Stimulated activated CD8-positive, alpha-beta memory T cell treated with anti-CD3 and anti-CD28 coated beads, Interleukin-7, amount 100 ng/mL, for 1 hour (primary cell): ENCODE data around the gene TAF4B.
"Not testable (repeated sequence)": the region's sequence is repeated elsewhere in the genome, so short reads cannot be mapped to it uniquely, and the experiment has no call there.

Experiments
- DNase-seq, 2 donors: peaks; one replicate each; pipeline ENCODE4 v3.0.0-alpha.2; 2020; ENCODE audit warnings: low read depth in 2 of 2

TAF4B gene

DNA sequence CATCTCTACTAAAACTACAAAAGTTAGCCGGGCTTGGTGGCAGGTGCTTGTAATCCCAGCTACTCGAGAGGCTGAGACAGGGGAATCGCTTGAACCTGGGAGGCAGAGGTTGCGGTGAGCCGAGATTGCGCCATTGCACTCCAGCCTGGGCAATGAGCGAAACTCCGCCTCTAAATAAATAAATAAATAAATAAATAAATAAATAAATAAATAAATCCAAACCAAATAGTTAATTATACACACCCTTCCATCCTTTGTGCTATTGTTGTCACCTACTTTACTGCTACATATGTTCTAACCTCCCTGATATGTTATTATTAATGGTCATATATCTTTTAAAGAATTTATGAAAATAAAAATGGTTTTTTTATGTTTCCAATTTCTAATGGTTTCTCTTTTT is 155.3 kb downstream of the TAF4B start:
- DNase-seq = not testable (repeated sequence)

DNA sequence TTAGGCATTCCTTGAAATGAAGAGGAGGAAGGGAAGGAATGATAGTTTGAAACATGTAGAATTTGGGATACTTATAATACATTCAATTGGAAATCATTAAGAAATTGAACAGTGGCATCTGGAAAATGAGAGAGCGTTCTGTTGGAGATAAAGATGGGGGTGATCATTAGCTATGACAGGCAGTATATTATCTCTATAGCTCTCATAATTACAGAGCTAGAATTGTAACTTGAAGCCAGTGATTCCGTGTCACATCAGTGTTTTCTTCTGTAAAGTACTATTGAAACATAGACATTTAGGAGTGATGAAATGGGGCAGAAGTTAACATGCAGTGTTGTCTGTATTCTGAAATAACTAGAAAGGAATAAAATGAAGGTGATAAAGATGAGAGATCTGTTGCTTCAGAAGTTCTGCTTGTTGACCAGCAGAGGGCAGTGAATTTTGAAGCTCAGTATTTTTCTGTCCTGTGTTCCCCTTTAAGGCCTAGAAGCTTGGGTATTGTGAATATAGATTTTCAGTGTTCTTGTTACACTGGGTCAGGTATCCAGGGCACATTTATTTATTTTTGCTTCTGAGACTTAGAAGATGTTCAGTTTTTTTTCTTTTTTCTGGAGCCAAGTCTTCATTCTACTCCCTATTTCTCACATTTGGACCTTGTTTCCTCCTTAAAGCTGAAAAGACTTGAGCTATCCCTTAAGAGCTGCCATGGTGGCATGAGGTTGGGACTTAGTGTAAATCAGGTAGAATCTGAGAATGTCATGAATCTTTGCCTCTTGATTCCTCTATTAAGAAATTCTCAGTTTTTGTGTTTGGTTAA is 157.4 kb downstream of the TAF4B start:
- no peak for DNase-seq

DNA sequence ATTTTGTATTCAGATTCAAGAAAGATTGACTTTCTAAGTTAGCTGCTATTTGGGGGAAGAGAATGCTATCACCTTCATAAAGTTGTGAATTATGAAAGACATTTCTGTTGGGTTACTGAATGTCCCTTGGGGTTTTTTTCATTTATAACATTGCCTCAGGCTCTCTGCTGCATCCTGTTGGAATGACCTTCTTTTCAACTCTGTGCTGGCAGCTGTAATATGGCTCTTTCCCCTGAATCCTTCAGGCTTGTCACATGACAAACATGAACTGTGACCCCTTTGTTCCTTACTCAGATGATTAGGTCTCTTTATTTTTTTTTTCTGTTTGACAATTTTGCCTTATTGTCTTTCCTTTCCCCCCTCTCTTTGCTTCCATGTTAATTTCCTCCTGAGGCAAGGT is 159.8 kb downstream of the TAF4B start:
- DNase-seq = no peak

DNA sequence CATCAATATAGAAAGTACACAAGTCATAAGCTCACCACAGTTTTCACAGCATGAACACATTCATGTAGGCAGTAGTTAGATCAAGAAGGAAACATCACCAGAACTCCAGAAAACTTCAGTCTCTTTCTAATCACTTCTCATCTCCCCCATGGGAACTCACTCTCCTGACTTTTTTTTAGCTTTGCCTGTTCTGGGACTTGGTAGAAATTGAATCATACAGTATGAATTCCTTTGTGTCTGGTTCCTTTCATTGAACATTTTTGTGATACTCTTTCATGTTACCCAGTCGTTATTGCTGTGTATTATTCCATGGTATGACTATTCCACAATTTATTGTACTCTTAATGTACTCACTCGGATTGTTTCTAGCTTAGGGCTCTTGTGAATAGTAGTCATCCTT is 160.2 kb downstream of the TAF4B start:
- DNase-seq = no peak

DNA sequence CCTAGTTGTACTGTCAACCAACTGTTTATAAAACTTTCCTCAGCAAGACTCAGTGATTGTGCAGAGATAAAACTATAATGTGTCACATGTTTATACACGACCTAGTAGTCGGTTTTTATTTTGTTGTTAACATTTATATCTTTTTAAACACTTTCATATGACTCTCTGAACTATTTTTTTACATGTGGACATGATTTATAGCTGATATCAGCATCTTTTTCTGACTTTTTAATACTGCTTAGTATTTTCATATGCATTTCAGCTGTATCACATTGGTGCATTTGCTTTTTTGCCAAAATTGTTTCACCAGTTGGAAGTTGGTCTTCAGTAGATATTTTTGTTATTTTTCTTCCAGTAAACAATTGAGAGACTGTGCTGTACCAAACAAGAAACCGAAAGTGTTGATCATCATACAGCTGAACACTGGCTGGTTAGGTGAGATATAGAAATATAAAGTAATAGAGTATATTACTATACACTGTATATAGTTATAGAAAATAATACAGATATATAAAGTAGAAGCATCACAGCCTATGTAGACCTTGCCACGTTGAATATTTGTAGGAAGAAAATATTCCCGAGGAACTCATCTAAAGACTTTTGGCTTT is 167.9 kb downstream of the TAF4B start:
- no peak for DNase-seq

DNA sequence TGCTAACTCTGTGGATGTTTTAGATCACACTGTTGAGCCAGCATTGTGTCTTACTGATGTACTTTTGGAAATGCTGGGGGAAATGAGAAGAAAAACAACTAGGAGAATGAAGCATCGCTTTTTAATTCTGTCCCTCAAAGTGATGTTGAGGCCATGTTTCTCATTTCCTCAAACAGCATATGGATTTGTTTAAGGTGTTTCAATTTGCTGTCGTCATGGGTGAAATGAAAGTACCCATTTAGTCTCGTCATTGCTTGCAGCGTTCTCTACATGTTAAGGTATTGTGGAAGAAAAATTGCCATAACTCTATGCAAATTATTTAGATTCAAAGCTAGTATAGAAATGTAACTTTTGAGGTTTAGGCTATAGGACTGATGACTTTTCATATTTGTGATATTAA is 170.8 kb downstream of the TAF4B start:
- DNase-seq = no peak

DNA sequence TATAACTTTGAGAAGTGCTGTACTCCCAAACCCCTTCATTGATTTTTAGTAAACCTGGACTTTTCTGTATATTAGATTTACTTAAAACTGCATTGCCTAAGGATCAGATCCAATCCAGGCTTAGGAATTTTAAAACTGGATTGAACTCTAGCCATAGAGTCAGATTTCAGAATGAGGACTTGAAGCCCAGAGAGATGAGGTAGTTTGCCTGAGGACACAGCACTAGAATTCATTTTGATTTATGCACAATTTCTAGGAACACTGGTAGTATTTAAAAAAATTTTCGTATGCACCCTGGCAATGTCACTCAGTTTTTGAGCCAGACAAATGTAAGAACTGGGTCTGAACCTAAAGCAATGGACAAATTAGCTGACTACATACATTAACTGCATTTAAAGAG is 177.2 kb downstream of the TAF4B start:
- no peak for DNase-seq

DNA sequence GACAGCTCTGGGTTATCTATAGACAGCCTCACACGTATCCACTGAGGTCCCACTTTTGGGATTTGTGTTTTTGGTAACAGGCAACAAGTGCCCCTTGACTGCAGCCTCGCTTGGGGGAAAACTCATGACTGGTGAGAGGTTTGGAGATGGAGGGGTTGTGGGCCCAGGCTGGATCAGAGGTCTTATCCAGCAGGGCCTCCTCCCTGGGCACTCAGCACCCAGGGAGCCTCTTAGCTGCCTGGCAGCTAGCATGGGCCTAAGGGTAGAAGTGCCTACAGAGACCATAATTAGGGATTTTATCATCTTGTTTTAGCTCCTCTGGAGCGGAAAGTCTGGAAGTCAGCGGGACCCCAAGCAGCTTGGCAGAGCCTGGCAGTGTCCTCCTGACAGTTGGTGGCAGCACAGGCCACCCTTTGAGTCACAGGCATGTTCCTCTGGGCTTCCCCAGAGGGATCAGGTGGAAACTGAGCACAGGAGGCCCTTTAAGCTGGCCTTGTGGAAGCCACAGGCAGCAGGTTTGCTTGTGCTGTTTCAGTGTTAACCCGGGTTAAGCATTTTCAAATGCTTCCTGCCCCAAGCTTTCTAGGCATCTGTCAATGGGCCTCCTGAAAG is 179.1 kb downstream of the TAF4B start:
- DNase-seq = no peak

DNA sequence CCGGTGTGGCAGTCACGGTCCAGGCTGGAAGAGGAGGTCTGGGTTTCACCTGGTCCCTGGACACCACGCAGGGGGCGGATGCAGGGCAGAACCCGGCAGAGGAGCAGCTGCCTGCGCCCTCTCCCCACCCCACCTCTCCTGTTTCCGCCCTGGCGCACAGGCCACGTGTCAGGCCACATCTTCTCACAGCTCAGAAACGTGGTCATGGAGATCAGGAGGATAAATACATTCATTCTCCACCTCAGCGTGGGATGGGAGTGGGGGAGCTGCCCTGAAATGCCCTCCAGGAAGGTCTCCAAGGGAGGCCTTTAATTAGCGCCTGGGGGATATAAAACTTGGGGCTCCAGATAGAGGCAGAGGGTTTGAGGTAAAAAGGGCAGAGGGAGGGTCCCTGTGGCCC is 180.1 kb downstream of the TAF4B start:
- DNase-seq = no peak

DNA sequence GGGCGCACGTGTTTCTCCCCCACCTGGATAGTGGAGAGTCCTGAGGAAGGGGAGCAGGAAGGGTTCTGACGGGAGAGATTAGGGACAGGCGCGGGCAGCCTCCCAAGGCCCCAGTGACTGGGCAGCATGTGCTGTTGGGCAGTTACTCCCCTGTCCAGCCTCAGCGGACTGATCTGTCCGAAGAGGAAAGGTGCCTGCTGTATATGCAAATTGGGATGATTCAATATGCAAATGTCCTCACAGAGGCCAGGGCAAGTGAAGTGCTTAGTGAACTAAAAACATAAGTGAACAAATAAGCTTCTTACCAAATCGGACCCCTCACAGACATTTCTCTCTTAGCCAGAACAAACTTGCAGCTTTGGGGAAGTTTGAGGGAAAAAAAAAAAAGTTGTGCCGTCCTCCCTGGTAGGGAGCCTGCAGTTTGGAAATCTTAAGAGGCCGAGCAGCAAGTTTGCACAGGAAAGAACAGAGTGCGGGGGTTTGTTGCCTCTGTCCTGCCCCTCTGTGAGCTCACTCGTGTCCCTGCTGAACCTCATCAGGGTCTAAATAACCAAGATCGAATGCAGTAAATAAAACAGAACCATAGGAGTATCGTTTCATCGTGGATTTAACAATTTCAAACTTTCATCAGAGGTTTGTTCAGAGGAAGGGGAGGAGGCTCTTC is 180.7 kb downstream of the TAF4B start:
- DNase-seq = no peak

DNA sequence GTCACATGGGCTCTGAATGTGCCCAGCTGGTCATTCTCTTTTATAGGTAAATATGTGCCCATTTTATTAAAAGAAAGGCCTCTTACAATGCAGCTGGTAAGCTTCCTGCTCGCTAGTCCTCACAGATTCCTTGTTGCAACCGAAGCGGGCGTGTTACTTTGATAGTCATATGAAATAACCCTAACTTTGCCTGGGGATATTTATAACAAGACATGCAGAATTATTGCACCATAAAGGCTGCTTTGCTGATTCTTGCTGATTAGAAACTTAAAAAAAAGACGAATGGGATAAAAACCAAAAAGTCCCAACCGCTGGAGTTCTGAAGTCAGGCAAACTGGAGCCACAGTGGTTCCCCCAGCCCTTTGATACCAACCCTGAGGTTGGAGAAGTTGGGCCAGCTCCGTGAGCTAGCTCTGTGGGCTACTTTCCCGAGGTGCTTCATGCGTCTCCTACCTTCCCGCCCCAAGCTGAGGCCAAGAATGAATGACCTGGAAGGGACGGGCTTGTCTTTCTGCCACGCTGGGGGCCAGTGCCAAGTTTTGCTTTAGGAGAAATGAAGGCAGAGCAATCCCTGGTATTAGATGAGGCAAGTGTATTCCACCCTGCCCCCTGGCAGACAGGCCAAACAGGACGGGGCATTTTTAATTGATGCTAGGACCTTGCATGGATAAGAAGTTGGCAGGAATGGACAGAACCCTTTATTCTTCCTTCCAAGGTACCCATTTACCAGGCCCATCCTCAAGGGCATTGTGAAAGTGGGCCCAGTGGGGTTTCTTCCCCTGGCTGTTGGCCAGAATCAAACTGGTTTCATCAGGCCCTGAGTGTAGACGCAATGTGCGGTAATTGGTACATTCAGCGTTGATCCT is 181.7 kb downstream of the TAF4B start:
- no peak for DNase-seq

DNA sequence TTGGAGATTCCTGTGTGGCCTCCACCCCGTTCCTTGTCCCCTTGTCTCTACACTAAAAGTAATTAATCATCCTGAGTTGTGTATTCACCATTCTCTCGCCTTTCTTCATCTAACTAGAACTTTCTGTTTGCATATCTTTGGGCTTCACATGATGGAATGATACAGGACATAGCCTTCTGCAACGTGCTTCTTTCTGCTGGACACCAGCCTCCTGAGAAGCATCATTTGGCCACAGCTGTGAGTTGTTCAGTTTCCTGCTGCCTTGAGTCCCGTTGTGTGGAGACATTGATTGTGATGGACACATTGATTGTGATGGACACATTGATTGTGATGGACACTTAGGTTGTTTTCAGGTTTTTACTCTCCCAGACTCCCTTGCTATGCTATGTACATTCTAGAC is 182.8 kb downstream of the TAF4B start:
- DNase-seq = no peak

DNA sequence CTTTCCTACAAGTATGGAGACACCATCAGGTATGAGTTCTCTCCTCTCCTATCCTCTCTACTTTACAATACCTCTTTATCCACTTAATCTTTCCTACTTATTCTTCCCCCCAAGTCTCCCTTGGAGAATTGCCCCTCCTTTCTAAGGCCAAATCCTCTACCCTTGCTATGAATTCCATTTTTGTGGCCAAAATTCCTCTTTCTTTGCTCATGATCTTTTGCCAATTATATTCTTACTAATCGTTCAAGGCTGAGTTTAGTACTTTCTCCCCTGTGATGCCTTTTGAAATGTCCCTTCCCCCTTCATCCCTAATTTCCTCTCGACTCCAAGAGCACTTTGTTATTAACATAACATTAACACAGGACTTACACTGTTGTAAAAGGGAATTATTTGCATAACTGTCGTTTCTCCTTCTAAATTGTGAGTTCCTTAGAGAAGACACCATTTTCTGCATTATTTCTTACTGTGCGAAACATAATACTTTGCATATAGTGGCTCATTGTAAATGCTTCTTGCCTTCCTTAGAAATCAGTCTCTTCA is 188.7 kb downstream of the TAF4B start:
- DNase-seq = no peak

DNA sequence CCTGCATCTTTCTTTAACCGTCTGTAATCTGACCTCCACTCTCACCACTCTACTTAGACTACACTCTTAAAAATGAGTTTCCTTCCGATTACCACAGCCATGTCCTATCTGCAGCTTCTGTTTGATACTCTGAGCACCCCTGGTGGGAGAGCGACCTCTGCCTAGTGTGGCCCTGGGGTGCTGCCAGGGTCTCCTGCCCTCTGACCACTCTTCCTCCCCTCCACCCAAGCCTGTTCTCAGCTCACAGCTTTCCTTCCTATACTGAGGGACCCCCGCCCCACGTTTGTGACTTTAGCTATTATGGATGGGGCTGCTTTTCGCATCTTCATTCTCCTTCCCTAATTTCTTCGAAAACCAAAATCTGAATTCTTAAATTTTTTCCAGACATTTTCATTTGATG is 189.4 kb downstream of the TAF4B start:
- DNase-seq = no peak

DNA sequence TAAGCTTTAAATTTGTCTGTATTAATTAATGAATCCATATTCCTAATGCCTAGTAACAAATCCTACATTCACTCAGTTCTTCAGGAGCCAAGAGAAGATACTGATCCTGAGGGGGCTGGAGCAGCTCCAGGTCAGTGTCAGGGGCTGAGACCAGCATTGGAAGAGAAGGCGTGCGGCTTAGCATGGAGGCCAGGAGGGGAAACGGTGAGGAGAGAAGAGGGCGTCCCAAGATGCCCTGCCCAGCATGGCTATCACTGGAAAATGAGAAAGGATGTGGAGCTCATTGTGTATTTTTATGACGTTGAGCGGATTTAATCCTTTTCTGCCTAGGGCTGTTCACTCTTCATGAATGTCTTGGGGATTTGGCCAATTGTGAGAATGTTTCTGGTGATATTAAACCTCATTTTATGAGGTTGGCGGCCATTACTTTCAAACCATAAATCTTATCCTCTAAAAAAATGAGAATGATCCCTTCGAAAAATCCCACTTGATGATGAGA is 190.5 kb downstream of the TAF4B start:
- DNase-seq = no peak

DNA sequence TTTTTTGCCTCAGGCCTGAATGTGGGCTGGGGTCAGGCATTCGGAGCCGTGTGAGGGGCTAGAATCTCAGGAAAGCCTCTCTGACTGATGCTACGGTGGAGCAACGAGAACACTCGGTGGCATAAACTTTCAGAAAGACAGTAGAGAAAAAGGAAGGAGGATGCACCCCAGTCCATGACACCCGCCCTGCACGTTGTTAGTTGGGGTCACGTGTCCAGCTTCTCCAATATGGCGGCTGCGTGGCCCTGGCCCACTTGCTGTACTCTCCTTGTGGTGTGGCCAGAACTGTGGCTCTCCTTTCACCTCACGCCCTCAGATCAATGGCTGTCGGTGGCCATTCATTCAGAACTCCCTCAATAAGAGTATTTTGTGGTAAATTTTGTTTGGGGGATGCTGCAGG is 190.9 kb downstream of the TAF4B start:
- no peak for DNase-seq

DNA sequence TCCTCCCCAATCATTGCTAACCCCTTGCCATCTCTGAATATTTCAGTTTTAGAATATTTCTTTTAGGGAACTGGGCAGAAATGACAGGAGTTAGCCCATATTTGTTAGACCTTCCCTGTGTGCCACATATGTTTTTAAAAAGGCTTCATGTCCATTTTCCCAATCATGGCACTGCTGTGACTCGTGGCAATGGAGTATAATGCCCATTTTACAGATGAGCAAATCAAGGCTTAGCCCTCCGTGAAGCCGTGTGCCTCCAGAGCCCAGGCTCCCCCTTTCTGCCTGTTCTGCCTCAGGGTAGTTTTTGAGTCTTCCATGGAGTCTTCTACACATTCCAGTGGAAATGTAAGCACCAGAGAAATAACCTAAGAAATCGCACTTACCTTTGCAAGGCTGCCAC is 192.0 kb downstream of the TAF4B start:
- DNase-seq = no peak

DNA sequence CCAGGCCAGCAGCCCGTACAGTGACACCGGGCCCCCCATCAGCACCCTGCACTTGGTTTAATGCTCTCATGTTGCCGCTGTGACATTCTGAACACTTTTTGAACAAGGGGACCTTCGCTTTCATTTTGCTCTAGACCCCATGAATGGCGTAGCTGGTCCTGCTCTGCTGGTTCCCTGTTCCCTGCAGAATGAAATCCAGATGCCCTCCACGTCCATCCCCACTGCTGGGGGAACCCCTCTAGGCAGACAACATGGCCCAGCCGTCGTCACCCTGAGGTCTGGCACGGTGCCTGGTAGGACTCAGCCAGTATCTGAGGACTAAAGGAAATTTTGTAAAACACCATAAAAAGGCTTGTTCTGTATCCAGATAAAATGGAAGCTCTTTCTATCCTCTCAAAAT is 193.5 kb downstream of the TAF4B start:
- DNase-seq = no peak

DNA sequence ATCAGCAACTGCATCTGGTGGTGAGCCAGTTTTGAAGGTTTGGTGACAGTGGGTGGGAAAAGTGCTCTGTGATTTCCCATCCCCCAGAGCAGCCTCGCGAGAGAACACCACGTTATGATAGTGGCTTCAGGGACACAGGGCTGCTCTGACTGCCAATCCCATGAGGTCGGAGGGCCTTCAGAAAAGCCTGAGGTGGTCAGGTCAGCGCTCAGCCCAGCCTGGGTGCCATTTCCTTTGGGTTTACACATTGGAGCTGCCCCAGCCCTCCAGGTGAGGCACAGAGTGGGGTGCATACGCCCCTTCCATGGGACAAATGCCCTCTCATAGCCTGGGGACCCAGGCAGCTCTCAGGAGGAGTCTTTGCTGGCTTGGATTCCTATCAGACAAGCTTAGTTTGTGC is 195.3 kb downstream of the TAF4B start:
- no peak for DNase-seq

DNA sequence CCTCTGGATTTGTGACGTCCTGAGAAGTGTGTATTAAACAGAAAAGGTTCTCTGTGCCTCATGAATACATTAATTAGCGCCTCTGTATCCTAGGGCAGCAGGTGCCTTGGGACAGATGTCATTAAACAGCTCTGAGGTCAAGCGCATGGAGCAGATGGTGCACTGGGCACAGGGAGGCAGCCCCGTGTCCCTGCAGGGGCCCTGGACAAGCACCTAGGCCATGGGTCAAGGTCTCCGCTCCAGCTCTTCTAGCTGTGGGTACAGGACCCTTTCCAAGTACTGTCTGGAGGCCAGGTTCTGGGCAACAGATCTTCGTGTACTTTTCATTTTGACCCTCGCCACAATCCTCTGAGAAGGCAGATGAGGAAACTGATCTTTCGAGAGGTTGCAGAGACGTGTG is 195.7 kb downstream of the TAF4B start:
- DNase-seq = no peak

DNA sequence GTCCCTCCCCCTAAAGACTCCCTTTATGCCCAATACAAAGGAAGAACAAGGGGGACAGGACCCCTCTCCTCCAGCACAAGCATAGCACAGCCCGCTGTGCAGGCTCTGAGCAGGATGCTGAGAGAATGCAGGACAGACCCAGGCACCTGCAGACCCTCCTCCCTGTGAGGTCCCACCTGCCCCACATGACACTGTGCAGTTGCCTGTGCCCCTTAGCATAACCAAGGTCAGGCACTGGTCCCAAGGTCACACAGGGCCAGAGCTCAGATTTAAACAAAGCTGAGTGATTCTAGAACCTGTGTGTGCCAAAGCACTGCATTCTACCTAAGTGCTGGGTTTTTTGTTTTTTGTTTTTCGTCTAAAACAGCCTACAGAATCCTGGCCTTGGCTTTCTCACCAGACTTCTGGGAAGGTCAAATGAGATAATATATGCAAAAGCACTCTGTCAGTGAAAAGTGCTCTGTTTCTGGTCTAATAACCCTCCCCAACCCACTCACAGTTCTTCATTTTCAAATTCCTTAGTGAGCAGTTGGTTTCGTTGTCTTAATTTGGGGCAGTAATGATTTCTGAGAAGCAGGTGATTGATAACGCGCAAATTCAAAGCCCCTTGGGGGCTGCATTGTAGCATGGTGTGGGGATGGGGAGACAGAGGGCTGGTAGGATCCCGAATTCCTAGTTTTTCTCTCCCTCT is 196.4 kb downstream of the TAF4B start:
- no peak for DNase-seq
